HG02884 (cell line): ENCODE measurements around the gene ATP8B1.

Experiments used
- ATAC-seq: cut with Tn5 transposase; IDR thresholded peaks from one replicate; pipeline ENCODE4 v1.9.1; 2021; ENCODE audit warnings: mild to moderate bottlenecking, moderate library complexity; ENCODE audit not compliant: unreplicated experiment

Gene ATP8B1

DNA sequence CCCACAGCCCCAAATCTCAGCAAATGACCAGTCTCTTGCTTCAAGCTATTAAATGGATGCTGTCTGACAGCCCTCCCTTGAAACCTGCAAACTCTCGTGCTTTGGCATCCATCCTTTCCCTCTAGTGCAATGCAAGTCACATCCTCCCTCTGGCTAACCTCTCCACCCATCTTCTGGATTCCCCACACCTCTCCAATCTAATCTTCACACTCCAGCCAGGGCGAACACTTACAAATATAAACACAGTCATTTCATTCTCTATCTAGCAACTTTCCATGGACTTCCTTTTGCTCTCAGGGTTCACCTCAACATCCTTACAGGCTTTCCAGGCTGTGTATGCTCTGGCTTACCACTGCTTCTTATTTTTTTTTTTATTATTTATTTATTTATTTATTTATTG lies 171.4 kb downstream of the ATP8B1 start:
- no peak for ATAC-seq

DNA sequence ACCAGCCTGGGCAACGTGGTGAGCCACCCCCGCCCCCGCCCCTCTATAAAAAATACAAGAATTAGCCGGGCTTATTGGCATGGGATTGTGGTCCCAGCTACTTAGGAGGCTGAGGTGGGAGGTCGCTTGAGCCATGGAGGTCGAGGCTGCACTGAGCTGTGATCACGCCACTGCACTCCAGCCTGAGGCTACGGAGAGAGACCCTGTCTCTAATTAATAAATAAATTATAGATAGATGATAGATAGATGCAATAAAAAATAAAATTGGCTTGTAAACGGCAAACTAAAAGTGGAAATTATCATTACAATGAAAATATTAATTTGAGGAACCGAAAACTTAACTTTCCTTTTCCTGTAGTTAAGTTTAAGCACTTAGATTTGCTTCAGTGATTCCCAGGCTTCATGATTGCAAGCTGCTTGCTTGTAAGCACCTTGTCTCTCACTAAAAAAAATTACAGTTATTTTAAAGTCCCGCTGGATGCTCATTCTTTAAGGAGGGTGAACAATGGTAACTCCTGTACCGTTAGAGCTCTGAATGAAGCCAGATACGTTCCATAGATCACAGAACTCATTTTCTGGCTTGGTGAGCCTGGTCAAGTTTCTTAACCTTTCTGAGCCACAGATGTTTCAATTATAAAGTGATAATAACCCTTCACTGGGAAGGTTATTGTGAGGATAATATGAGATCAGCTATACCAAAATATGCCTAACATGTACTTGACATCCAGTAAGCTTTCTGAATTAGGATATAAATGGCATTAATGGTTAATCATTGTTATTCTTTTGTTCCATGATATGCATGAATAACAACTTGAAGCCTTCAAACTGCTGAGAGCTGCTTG lies 172.1 kb downstream of the ATP8B1 start:
- ATAC-seq: peak; percentile 29

DNA sequence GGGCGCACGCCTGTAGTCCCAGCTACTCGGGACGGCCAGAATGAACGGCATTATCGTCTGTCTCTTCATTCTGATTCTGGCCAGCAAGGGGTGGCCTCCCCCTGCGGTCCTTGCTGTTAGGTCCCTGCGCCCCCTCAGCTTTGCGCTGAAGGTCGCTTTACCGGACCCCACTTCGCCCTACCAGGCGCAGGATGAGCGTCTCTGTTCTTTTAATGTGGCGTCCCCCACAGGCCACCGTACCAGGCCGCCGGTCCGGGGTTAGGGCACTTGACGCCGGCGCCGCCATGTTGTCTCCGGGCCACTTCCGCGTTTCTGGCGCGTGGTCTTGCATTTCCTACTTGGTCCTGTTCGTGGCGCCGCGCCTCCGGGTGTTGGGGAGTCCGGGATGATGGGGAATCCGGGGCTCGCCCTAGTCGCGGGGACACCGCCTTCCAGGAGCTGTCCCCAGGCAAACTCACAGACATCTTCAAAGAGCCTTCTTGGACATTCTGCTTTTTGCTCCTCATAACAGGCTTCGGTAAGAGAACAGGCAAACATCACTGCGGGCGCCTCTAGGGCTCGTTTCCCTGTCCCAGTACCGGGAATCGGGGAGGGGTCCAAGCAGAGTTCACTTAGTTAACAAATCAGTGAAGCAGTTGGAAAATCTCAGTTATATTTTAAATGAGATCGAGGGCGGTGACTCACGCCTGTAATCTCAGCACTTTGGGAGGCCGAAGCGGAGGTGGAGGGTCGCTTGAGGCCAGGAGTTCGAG lies 172.9 kb downstream of the ATP8B1 start:
- ATAC-seq: peak; percentile 94

DNA sequence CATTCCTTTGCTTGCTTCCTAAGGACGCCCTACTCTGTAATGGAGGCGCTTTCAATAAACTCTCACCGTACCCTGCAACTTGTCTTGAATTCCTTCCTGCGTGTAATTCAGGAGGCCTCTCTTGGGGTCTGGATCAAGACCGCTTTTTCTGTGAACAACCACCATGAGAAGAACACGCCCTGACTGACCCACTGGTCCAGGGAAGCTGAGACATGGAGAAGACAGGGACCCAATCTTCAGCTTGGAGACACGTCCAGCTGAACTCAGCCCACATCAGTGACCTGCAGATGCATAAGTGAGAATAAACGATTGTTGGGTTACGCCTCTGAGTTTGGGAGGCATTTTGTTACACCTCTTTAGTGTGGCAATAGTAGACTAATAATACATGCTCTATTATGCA lies 173.7 kb downstream of the ATP8B1 start:
- ATAC-seq: no peak

DNA sequence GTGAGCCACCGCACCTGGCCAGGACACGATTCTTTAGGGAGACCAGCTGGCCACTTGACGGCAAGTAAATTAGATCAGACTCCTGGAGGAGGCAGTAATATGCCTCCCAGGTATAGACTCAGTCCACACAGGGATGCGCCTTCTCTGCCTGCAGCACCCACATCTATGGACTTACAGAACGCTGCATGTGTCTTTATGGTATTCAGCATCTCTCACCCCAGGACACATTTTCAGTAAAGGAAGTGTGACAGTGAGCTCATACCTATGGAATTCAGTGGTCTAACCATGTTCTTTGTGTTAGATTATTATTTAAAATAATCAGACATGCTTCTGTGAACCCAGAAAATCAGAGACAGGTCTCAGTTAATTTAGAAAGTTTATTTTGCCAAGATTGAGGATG lies 175.6 kb downstream of the ATP8B1 start:
- no peak for ATAC-seq

DNA sequence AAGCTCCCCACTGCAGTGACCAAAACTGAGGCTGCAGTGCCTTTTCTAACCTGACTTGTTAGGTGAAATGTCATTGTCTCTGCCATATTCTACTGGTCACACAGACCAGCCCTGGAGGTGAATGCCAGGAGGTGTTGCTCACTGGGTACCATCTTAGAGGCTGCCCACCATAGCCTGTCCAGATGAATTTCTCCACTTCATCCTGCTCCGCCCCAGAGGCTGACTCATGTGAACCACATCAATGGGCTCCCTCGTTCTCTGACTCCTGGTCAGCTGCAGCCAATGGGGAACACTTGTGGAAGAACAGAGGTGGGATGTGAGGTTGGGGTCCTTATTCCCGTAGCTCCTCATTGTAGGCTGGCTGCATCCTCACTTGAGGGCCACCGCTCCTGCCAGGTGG lies 178.1 kb downstream of the ATP8B1 start:
- no peak for ATAC-seq

DNA sequence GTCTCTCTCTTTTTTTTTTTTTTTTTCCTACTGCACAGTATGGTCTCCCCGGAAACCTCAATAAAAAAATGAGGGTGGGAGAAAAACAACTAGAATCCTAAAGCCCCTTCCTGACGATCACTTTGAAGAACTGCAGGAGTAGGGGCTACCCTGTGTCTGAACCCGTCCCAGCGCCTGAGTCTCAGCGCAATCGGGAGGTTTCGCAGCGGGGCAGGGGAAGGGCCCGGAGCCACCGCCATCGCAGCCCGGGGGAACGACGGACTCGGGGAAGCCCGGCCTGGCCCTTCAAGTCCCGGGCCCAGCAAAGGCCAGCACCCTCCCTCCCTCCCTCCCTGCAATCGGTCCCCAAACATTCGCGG lies 181.9 kb downstream of the ATP8B1 start:
- ATAC-seq: peak; percentile 14

DNA sequence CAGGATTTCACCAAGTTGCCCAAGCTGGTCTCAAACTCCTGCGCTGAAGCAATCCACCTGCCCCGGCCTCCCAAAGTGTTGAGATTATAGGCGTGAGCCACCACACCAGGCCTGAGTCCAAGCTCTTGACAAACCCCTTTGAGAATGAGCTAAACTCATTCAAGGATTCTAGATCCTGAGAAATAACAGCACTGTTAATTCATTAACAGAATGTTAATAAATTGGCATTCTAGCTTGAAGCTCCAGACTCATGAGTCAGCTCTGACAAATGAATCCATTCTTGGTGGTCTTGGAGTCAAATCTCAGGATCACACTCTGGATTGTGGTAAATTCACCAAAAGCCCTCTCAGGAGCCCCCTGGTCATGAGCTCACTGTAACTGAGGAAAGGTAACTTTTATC lies 183.2 kb downstream of the ATP8B1 start:
- no peak for ATAC-seq

DNA sequence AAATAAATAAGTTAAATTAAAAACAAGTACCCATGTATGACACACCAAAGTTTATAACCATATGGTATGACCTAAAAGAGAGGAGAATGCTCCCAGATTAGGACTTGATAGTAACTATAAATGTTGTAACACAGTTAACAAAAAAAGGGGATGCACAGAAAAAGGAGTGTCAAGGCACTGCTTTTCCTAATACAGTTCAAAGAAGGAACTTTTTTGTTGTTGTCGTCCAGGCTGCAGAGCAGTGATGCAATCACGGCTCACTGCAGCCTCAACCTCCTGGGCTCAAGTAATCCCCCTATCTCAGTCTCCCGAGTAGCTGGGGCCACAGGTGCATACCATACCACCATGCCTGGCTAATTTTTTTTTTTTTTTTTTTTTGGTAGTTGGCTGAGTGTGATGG lies 184.2 kb downstream of the ATP8B1 start:
- ATAC-seq: no peak

DNA sequence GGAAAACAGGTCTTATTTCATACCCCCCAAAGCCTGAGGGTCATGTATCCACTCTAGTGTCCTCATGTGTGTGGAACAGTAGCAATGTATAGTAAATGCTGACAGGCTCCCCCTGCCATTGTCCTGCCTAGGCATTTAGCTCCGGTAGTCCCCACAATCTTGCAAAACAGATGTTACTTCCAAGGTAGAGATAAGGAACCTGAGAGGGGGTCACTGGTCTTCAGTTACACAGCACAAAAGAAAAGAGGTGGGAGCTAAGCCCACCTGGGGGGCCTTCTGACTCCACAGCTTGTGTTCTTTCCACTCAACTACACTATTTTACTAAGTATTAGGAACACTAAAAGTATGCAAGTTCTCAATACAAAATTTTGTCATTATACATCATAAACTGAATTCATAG lies 199.2 kb downstream of the ATP8B1 start:
- no peak for ATAC-seq
